GM19463 (cell line): ENCODE data around the gene ZNF429.
"Not testable (repeated sequence)": the region's sequence is repeated elsewhere in the genome, so short reads cannot be mapped to it uniquely, and the experiment has no call there.

Experiments
- ATAC-seq: cut with Tn5 transposase; IDR thresholded peaks from one replicate; pipeline ENCODE4 v1.9.1; 2021; ENCODE audit warnings: mild to moderate bottlenecking, moderate library complexity; ENCODE audit not compliant: unreplicated experiment

Gene ZNF429

GRCh38 chr19:21587549-21587948, 82.1 kb downstream of the ZNF429 start:
- no peak for ATAC-seq

GRCh38 chr19:21588065-21588601, 82.7 kb downstream of the ZNF429 start:
- ATAC-seq = no peak

GRCh38 chr19:21590867-21591266, 85.5 kb downstream of the ZNF429 start:
- no peak for ATAC-seq

- ATAC-seq = no peak
These were observed 87.6 kb downstream of the ZNF429 start for GRCh38 chr19:21593008-21593481.

- no peak for ATAC-seq
These were observed 88.1 kb downstream of the ZNF429 start for GRCh38 chr19:21593502-21593901.

GRCh38 chr19:21593934-21594820, 88.8 kb downstream of the ZNF429 start:
- ATAC-seq = no peak

GRCh38 chr19:21595185-21595584, 89.8 kb downstream of the ZNF429 start:
- no peak for ATAC-seq

- no peak for ATAC-seq
These were observed 96.8 kb downstream of the ZNF429 start for GRCh38 chr19:21602082-21602658.

- ATAC-seq = not testable (repeated sequence)
These were observed 97.4 kb downstream of the ZNF429 start for GRCh38 chr19:21602659-21603430.

GRCh38 chr19:21603431-21604231, 98.2 kb downstream of the ZNF429 start:
- no peak for ATAC-seq

- no peak for ATAC-seq
These were observed 99.0 kb downstream of the ZNF429 start for GRCh38 chr19:21604351-21604926.
